ENCODE data around the gene PIK3CD.
"Not testable (repeated sequence)": the region's sequence is repeated elsewhere in the genome, so short reads cannot be mapped to it uniquely, and the experiment has no call there.

Gene PIK3CD

GRCh38 chr1:9732123-9732971 is 80.8 kb downstream of the PIK3CD start:
- no peak for DNase-seq (ENCODE audit: low read depth, low spot score)

- DNase-seq (ENCODE audit: low read depth, low spot score), result no peak
Observed at GRCh38 chr1:9733160-9733789, 81.7 kb downstream of the PIK3CD start.

GRCh38 chr1:9735800-9736199 is 84.3 kb downstream of the PIK3CD start:
- DNase-seq (ENCODE audit: low read depth, low spot score), result no peak

GRCh38 chr1:9736241-9736640 is 84.7 kb downstream of the PIK3CD start:
- DNase-seq (ENCODE audit: low read depth, low spot score), result no peak

- DNase-seq (ENCODE audit: low read depth, low spot score), result no peak
Observed at GRCh38 chr1:9737057-9737456, 85.5 kb downstream of the PIK3CD start.

- DNase-seq (ENCODE audit: low read depth, low spot score), result no peak
Observed at GRCh38 chr1:9737671-9738070, 86.1 kb downstream of the PIK3CD start.

- DNase-seq (ENCODE audit: low read depth, low spot score), result no peak
Observed at GRCh38 chr1:9744106-9744799, 92.7 kb downstream of the PIK3CD start.

- no peak for DNase-seq (ENCODE audit: low read depth, low spot score)
Observed at GRCh38 chr1:9746211-9746610, 94.7 kb downstream of the PIK3CD start.

GRCh38 chr1:9746651-9747050 is 95.1 kb downstream of the PIK3CD start:
- DNase-seq (ENCODE audit: low read depth, low spot score), result no peak

GRCh38 chr1:9748391-9748790 is 96.9 kb downstream of the PIK3CD start:
- DNase-seq (ENCODE audit: low read depth, low spot score), result not testable (repeated sequence)

- no peak for DNase-seq (ENCODE audit: low read depth, low spot score)
Observed at GRCh38 chr1:9749361-9749760, 97.8 kb downstream of the PIK3CD start.

GRCh38 chr1:9751971-9752370 is 100.4 kb downstream of the PIK3CD start:
- no peak for DNase-seq (ENCODE audit: low read depth, low spot score)

GRCh38 chr1:9753121-9753531 is 101.6 kb downstream of the PIK3CD start:
- DNase-seq (ENCODE audit: low read depth, low spot score), result no peak

GRCh38 chr1:9755441-9755995 is 104.0 kb downstream of the PIK3CD start:
- DNase-seq (ENCODE audit: low read depth, low spot score), result peak; percentile 78

- no peak for DNase-seq (ENCODE audit: low read depth, low spot score)
Observed at GRCh38 chr1:9758559-9759121, 107.1 kb downstream of the PIK3CD start.

- no peak for DNase-seq (ENCODE audit: low read depth, low spot score)
Observed at GRCh38 chr1:9759939-9760338, 108.4 kb downstream of the PIK3CD start.

- no peak for DNase-seq (ENCODE audit: low read depth, low spot score)
Observed at GRCh38 chr1:9760824-9761223, 109.3 kb downstream of the PIK3CD start.

- DNase-seq (ENCODE audit: low read depth, low spot score), result no peak
Observed at GRCh38 chr1:9761855-9762254, 110.3 kb downstream of the PIK3CD start.

- DNase-seq (ENCODE audit: low read depth, low spot score), result not testable (repeated sequence)
Observed at GRCh38 chr1:9762446-9762845, 110.9 kb downstream of the PIK3CD start.

- DNase-seq (ENCODE audit: low read depth, low spot score), result no peak
Observed at GRCh38 chr1:9763914-9764313, 112.4 kb downstream of the PIK3CD start.

- no peak for DNase-seq (ENCODE audit: low read depth, low spot score)
Observed at GRCh38 chr1:9764550-9764949, 113.0 kb downstream of the PIK3CD start.
